GM21367 (cell line): ENCODE measurements around the gene ITGA5.

Experiments
- ATAC-seq: cut with Tn5 transposase; IDR thresholded peaks from one replicate; pipeline ENCODE4 v1.9.1; 2021; ENCODE audit not compliant: unreplicated experiment

ITGA5 gene

GRCh38 chr12:54431911-54432814 lies 13.1 kb upstream of the ITGA5 start:
- no peak for ATAC-seq

GRCh38 chr12:54430471-54431069 lies 11.5 kb upstream of the ITGA5 start:
- no peak for ATAC-seq

- no peak for ATAC-seq
Observed at GRCh38 chr12:54429014-54429471, 10.0 kb upstream of the ITGA5 start.

- ATAC-seq, result no peak
Observed at GRCh38 chr12:54428050-54429013, 9.3 kb upstream of the ITGA5 start.

GRCh38 chr12:54427106-54427505 lies 8.0 kb upstream of the ITGA5 start:
- no peak for ATAC-seq

- ATAC-seq, result no peak
Observed at GRCh38 chr12:54426690-54427089, 7.6 kb upstream of the ITGA5 start.

GRCh38 chr12:54425702-54426101 lies 6.6 kb upstream of the ITGA5 start:
- ATAC-seq, result no peak

- no peak for ATAC-seq
Observed at GRCh38 chr12:54424224-54424623, 5.2 kb upstream of the ITGA5 start.

- ATAC-seq, result no peak
Observed at GRCh38 chr12:54423816-54424150, 4.7 kb upstream of the ITGA5 start.

GRCh38 chr12:54421879-54422250 lies 2.8 kb upstream of the ITGA5 start:
- no peak for ATAC-seq

GRCh38 chr12:54421175-54421878 lies 2.3 kb upstream of the ITGA5 start:
- no peak for ATAC-seq

GRCh38 chr12:54420766-54421144 lies 1.7 kb upstream of the ITGA5 start:
- ATAC-seq, result no peak

GRCh38 chr12:54418441-54419087 lies 502 bp downstream of the ITGA5 start:
- ATAC-seq, result no peak

GRCh38 chr12:54417712-54418440 lies 1.2 kb downstream of the ITGA5 start:
- ATAC-seq, result no peak

- no peak for ATAC-seq
Observed at GRCh38 chr12:54416687-54417603, 2.1 kb downstream of the ITGA5 start.

GRCh38 chr12:54415221-54415929 lies 3.7 kb downstream of the ITGA5 start:
- ATAC-seq, result no peak

- ATAC-seq, result peak; percentile 67
Observed at GRCh38 chr12:54413284-54414190, 5.5 kb downstream of the ITGA5 start.
